Measurements from ENCODE around the gene TMCO4. TPM values are rescaled to one million over a fixed set of nuclear protein-coding genes. Genes with fewer than 3 reads are reported as not detected.

TMCO4 gene
- total RNA-seq, 1 donor from 2014 or later: 7.3 TPM

DNA sequence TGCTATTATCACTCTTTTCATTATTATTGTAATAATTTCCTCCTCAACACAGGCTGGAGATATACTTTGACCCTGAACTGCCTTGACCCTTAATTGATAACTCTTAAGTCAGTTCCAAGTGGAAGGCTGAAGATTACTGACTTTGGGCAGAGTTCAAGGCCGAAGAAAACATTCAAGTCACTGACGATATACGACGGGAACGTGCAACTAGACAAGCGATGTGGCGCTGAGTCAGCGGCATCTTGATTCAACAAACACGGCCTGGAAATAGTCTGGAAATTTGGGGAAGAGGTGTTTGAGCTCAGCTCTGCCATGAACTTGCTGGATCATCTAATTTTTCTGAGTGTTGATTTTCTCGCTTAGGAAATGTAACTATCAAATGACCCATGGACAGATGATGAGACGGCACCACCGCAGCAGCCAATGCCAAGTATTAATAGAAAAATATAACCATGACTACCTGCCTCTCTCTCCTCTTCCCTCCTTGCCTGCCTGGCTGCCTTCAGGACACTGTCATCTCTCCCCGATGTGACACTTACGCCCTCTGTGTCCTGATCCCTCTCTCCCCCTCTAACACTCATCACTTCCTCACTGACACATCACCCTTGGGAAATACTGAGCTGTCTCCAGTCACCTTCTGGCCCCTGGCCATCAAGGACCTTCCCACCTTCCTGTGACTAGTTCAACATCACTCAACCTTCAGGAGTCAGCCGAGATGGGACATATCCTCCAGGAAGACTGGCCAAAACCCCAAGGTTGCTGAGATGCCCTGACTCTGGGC, 49.4 kb downstream of the TMCO4 start:
- no peak for DNase-seq (ENCODE audit: low read depth, low spot score)

DNA sequence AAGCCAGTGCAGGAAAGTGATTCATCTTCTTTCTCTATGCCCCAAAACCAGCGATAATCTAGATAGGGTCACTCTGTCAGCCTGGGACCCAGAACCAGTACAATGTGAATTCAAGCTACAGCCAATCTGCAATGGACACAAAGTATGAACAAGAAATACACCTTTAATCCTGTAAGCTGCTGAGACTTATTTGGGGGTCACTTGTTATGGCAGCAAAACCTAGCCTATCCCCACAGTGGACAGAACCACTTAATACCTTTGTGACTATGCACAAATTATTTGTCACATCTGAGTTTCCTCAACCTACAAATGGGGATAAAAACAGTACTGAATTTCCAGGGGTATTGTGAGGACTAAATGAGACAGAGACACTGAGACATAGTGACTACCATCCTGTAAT, 50.0 kb downstream of the TMCO4 start:
- DNase-seq (ENCODE audit: low read depth, low spot score): no peak

DNA sequence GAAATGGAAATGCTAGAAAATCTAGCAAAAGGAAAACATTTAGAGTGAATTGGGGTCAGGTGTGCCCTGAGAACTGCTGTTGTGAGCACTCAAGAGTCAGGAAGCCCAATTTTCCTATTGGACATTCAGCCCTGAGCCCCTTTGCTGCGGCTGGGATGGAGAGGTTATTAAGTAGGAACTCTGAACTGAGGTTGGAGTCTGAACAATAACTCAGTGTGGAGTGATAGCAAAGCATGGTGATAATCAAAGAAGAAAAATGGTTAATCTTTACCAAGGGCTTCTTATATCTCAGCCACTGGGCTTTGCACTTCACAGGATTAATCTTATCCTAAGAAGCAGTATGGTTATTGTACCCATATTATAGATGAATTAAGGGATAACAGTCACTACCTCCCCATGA, 52.0 kb downstream of the TMCO4 start:
- no peak for DNase-seq (ENCODE audit: low read depth, low spot score)

DNA sequence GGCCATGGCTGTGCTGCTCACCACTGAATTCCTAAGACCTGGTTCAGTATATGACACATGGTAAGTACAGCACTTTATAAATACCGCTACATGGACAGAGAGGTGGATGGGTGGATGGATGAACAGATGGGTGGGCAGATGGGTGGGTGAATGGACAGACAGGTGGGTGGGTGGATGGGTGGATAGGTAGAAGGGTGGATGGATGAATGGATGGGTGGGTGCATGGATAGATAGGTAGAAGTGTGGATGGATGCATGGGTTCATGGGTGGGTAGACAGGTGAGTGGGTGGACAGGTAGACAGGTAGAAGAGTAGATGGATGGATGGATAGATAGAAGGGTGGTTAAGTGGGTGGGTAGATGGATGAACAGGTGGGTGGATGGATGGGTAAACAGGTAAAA, 54.8 kb downstream of the TMCO4 start:
- no peak for DNase-seq (ENCODE audit: low read depth, low spot score)

DNA sequence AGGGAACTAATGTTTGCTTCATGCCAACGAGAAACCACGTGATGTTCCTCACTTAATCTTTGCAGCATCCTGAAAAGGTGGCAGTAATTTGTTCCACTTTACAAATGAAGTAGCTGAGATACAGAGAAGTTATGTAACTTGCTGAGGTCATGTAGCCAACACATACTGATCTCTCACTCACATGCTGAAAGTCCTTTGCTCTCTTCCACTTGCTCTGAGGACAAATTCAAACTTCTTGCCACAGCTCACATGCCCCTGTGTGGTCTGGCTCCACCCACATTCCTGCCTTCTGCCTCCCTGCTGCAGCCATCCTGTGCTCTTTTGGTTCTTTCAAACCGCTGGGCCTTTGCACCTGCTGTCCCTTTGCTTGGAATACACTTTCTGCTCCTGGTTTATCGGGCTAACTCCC, 55.4 kb downstream of the TMCO4 start:
- no peak for DNase-seq (ENCODE audit: low read depth, low spot score)

DNA sequence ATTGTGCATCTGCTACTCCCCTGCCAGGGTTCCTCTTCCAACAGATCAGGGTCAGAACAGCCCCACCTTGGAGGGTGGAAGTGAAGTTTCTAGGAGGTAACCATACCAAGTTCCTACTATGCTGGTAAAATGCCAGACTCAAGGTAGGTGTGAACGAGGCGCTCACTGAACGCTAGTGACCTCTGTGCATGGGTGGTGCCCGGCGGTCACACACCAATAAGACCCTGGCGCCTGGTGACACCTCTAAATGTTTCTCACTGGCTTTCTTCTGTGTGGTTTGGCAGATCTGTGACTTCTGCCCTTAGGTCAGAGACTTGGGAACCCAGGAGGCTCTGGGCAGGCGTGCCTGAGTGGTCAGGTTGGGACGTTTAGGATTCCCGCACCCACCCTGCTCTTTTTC, 55.9 kb downstream of the TMCO4 start:
- no peak for DNase-seq (ENCODE audit: low read depth, low spot score)

DNA sequence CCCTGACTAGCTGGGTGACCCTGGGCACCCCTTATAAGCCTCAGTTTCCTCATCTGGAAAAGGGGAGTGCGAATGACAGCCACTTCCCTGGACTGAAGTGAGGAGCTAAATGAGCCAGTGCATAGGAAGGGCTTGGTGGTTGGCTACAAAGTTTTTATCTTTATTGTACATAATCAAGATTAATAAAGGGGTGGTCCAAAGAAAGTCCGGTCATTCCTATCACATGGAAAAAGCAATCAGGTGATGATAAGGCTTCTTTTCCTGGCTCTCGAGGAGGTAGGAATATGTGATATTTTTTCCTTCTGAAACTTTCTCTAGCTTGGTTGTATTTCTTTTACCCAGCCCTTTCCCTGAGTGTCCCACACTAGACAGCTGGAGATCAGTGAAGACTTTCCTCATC, 56.5 kb downstream of the TMCO4 start:
- DNase-seq (ENCODE audit: low read depth, low spot score): no peak

GRCh38 chr1:19739628-19740027, 60.1 kb downstream of the TMCO4 start:
- DNase-seq (ENCODE audit: low read depth, low spot score): no peak

DNA sequence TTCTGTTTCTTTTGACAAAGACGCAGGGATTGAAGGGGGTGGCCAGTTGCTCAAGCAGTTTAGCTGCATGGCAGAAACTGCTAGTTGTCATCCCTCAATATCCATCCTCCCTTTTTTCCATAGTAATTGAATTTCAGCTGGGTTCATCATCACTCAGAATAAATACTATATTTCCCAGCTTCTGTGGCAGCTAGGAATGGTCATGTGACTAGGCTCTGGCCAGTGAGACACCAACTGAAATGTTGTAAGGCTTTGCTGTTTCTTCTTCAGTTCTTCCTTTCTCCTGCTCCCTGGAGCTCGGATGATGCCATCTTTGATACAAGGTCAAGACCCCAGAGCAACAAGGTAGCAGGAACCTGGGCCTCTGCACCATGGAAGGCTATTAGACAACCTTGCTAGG, 61.0 kb downstream of the TMCO4 start:
- no peak for DNase-seq (ENCODE audit: low read depth, low spot score)

DNA sequence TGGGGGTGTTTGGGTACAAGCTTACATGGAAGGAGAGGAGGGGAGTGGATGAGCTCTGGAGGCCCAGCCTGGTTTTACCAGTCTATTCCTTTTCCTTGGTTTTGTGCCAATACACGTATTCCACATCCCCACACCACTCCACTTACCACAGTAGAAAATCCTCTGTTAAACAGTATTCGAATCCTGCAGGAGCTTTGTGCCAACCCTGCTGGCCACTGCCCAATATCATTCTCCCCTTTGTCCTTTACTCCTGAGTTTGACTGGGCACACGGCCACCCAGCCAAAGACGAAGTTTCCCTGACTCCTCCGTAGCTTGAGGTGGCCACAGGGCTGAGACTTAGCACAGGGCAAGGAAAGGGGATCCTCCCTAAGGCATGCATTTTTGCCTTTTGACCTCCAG, 61.6 kb downstream of the TMCO4 start:
- DNase-seq (ENCODE audit: low read depth, low spot score): no peak

DNA sequence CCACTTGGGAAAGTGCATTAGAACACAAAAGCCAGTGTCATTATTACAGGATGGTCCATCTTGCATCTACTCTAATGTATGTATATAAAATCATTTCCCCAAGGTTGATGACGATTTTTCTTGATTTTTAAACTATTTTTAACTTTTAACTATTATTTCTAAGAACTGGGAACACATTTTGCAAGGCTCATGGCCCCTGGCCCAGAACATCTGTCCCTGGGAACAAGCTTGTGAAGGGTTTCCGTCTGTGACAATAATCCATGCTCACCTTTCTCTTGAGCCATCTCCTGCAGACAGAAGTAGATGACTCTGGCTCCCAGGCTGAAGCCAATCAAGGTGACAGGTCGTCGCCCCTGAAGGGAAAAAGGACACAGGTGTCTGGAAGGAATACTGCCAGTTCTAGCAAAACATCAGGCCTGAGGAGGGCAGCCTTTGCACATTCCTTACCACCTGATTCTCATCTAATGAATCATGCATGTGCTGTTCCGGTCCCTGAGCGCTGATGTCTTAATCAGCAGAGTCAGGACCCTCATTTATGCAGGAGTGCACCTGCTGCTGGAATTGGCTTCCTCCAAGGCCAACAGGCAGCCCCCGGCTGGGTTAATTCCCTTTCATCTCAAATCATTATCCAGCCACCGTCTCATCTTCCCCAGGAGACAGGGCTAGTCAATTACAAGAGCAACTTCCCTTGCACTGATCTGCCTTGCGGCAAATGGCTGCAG, 62.5 kb downstream of the TMCO4 start:
- no peak for DNase-seq (ENCODE audit: low read depth, low spot score)

DNA sequence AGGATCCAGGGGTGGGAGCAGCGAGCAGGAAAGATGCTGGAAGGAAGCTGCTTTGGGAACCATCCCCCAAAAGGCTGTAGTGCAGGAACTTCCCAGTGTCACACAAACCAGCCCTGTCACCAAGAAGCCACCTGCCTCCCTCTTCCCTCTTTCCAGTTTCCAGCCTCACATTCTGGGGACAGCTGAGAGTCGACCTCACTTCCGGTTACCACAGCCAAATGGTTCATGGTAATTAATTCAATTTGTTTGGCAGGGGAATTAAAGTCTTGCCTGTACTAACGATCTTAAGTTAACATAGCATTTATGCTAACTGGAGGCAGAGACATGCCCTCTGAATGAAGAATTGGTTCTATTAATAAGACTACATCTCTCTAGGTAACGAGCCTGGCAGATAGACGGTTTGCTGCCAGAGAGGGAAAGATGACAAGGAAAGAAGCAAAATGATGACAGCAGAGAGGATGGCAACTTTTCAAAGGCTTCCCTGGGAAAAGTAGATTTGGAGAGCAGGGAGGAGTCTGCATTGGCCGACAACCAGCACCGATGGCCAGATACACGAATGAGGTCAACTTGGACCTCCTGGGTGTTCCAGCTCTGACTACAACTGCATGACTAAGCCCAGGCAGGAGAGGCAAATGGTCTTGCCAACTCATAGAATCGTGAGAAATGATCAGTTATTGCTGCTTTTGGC, 64.1 kb downstream of the TMCO4 start:
- no peak for DNase-seq (ENCODE audit: low read depth, low spot score)

DNA sequence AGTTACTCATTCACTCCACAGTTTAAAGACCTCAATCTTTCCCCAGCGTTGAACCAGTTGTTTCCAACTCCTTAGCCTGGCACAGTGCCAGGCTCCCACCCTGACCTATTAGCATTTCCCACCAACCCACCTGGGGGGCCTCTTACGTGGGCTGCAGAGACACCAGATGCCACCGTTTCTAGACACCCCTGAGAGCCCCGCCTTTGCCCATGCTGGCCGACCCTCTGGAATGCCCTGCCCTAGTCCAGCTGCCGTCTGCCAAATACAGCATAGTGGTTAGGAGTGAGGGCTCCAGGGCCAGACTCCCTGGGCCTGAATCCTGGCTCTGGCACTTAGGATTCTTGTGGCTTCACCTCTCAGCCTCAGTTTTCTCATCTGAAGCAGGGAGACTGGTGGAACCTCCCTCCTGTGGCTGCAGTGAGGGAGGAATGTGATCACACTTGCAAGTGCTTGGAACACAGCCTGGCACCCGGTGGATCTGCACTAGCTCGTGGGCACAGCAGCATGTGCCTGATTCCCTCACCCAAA, 65.2 kb downstream of the TMCO4 start:
- DNase-seq (ENCODE audit: low read depth, low spot score): no peak

- DNase-seq (ENCODE audit: low read depth, low spot score): no peak
Observed at GRCh38 chr1:19734056-19734455, 65.7 kb downstream of the TMCO4 start.

- DNase-seq (ENCODE audit: low read depth, low spot score): no peak
Observed at GRCh38 chr1:19733615-19734014, 66.1 kb downstream of the TMCO4 start.

DNA sequence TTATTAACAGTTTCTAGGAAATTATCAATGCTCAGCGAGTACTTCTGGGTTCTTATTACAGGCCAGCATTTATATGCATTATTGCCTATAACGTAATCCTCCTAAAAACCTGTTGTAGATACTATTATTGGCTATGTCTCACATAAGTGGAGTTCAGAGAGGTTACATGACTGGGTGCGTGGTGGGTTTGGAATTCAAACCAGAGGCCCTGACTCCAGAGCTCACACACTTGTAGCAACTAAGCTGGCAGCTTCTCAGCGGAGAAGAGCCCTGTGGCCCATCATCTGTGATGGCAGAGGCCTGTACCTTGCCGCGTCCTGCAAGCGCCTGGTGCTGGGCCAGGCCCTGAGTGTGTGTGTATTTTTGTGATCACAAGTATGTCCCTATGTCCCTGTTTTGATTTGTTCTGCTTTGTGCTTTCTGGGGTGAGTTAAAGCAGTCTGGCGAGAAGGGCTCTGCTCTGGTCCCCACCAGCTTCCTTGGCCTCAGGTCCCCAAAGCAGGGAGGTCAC, 68.3 kb downstream of the TMCO4 start:
- DNase-seq (ENCODE audit: low read depth, low spot score): no peak

GRCh38 chr1:19730793-19731192, 68.9 kb downstream of the TMCO4 start:
- DNase-seq (ENCODE audit: low read depth, low spot score): no peak

DNA sequence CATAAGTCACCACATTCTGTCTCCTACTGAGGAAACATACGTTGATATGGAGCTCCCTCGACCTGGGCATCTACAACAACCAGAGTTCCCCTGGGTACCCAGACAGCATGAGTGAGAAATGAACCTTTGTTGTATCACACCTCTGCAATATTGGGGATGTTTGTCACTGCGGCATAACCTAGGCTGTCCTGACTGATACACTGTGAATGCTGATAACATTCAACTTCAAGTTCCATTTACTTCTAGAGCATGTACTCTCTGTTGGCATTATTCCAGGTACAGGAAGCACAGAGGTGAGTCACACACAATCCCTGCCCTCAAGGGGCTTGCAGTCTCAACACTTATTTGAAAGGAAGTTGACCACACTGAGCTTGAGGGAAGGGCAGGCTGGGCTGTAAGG, 69.5 kb downstream of the TMCO4 start:
- no peak for DNase-seq (ENCODE audit: low read depth, low spot score)

- DNase-seq (ENCODE audit: low read depth, low spot score): no peak
Observed at GRCh38 chr1:19728413-19729145, 71.1 kb downstream of the TMCO4 start.

- no peak for DNase-seq (ENCODE audit: low read depth, low spot score)
Observed at GRCh38 chr1:19725606-19726005, 74.1 kb downstream of the TMCO4 start.

DNA sequence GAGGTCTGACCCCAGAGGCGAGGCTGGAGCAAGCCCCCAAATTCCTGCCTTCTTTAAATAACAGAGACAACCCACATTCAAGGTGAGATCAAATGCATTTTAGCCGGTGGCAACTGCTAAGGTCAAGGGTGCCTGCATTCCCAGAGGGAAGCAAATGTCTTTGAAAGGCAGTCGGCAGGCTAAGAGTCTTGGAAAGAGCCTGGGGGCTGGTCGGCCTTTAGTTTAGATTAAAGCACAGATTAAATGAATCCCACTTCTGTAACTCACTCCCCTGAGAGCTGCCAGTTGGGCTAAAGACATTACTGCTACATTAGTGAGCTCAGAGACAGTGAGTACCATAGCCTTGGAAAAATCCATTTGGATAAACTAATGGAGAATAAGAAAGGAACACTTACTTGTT, 75.8 kb downstream of the TMCO4 start:
- no peak for DNase-seq (ENCODE audit: low read depth, low spot score)

Measured in pulmonary artery endothelial cell (primary cell).